ENCODE results near the gene NLRP7. TPM values are rescaled to one million over a fixed set of nuclear protein-coding genes. Genes with fewer than 3 reads are reported as not detected.

NLRP7 gene
- polyA plus RNA-seq, 2 of the 4 experiments (the other 2 are of a cell fraction) = not detected

GRCh38 chr19:54882758-54883157 is 64.6 kb downstream of the NLRP7 start:
- Histone ChIP-seq H3K9me3 (no peaks in the 10 kb centered on the region; the same call in 2 of the 3 replicates), H3K4me3 (no peak overlapping the region), H3K27ac (no peak overlapping the region), H3K4me1 (no peaks in the 10 kb centered on the region), H3K4me2 (peak overlapping the region; percentile 43; the same call in 1 of the 3 replicates)
- DNase-seq (ENCODE audit: low read depth in 1 of 2, low spot score in 1 of 2) (peak in 1 of 2 experiments; percentile 24), FAIRE-seq (no peak), ATAC-seq (peak in 1 of 2 experiments; percentile 57; a peak in 4 of 6 replicates)
- ChIA-PET CTCF (interaction anchor here (0.6 to 3.4 kb wide), 7 partner anchors 8 to 536 kb away, joined by 3 to 22 read pairs (median 5); partner anchors contain the start of genes FCAR and NCR1), POLR2A (no interaction called here)
- 23% methylated on average over 7 of the region's 7 CpGs for WGBS (ENCODE audit: missing lambda C conversion rate)
- TF ChIP-seq BHLHE40 (IDR thresholded peaks at IDR 0.05; ENCODE audit: low read depth, low read length) = no peak
- no peak for TF ChIP-seq HOXB5 (CRISPR knock-in tag; IDR thresholded peaks at IDR 0.05)
- peak; percentile 21; the same call in 2 of the 3 replicates for TF ChIP-seq SMC3 (IDR thresholded peaks at IDR 0.05)

GRCh38 chr19:54881884-54882283 is 65.4 kb downstream of the NLRP7 start:
- Histone ChIP-seq H3K4me2 (no peak overlapping the region), H3K4me3 (no peak overlapping the region), H3K27ac (no peak overlapping the region), H3K4me1 (no peaks in the 10 kb centered on the region), H3K9me3 (no peaks in the 10 kb centered on the region; the same call in 2 of the 3 replicates)
- no peak for TF ChIP-seq JUNB (IDR thresholded peaks at IDR 0.05)
- no peak for TF ChIP-seq JUN (IDR thresholded peaks at IDR 0.05)
- no peak for TF ChIP-seq MAFK (IDR thresholded peaks at IDR 0.05; ENCODE audit: partially characterized antibody)
- FAIRE-seq = no peak
- ChIA-PET POLR2A (no interaction called here), CTCF (interaction anchor here (0.6 to 3.4 kb wide), 25 partner anchors 9 to 537 kb away, joined by 3 to 25 read pairs (median 5); partner anchors contain the start of genes FCAR and NCR1)
- no peak for DNase-seq (ENCODE audit: low read depth in 1 of 2, low spot score in 1 of 2)
- no peak for ATAC-seq
- WGBS (ENCODE audit: missing lambda C conversion rate) = 23% methylated on average over 5 of the region's 6 CpGs

GRCh38 chr19:54877471-54877870 is 69.9 kb downstream of the NLRP7 start:
- ATAC-seq (no peak), FAIRE-seq (no peak), DNase-seq (ENCODE audit: low read depth in 1 of 2, low spot score in 1 of 2) (no peak)
- WGBS (ENCODE audit: missing lambda C conversion rate) = 10% methylated on average over 3 of the region's 3 CpGs
- H3K27ac ChIP-seq = no peak overlapping the region
- H3K4me3 ChIP-seq = no peak overlapping the region
- ChIA-PET CTCF (interaction anchor here (1.3 kb wide), 2 partner anchors 9 to 398 kb away, joined by 4 read pairs; no protein-coding TSS in a partner anchor), POLR2A (no interaction called here)
- H3K9me3 ChIP-seq = no peaks in the 10 kb centered on the region; the same call in 2 of the 3 replicates
- no peak overlapping the region for H3K4me2 ChIP-seq
- no peak for TF ChIP-seq NR3C1 (IDR thresholded peaks at IDR 0.05)
- TF ChIP-seq HOXB5 (CRISPR knock-in tag; IDR thresholded peaks at IDR 0.05) = no peak
- no peak for TF ChIP-seq FOSL2 (IDR thresholded peaks at IDR 0.05)
- TF ChIP-seq FOSL2 (CRISPR knock-in tag; IDR thresholded peaks at IDR 0.05) = no peak
- TF ChIP-seq BHLHE40 (IDR thresholded peaks at IDR 0.05; ENCODE audit: low read depth, low read length) = no peak
- TF ChIP-seq REST (IDR thresholded peaks at IDR 0.05) = no peak
- TF ChIP-seq E2F6 (IDR thresholded peaks at IDR 0.05; ENCODE audit: borderline replicate concordance, low read depth) = no peak
- no peak for TF ChIP-seq POLR2AphosphoS2 (conservative IDR thresholded peaks at IDR 0.05; ENCODE audit: low read length)
- no peak for TF ChIP-seq MAZ (IDR thresholded peaks at IDR 0.05; ENCODE audit: borderline replicate concordance, low read depth, low read length)
- no peak for TF ChIP-seq ZC3H11A (IDR thresholded peaks at IDR 0.05)
- TF ChIP-seq ZNF302 (CRISPR knock-in tag; IDR thresholded peaks at IDR 0.05) = no peak
- TF ChIP-seq HOXA7 (CRISPR knock-in tag; IDR thresholded peaks at IDR 0.05) = no peak
- TF ChIP-seq EHF (CRISPR knock-in tag; IDR thresholded peaks at IDR 0.05) = no peak
- TF ChIP-seq ZSCAN20 (CRISPR knock-in tag; IDR thresholded peaks at IDR 0.05) = no peak
- TF ChIP-seq POLR2A (IDR thresholded peaks at IDR 0.05; ENCODE audit: low read length) = no peak
- no peak for TF ChIP-seq RAD21 (conservative IDR thresholded peaks at IDR 0.05 in 1 of 2, IDR thresholded peaks at IDR 0.05 in 1 of 2)
- TF ChIP-seq RCOR1 (IDR thresholded peaks at IDR 0.05; ENCODE audit: low read depth, low read length) = no peak
- TF ChIP-seq FOXS1 (CRISPR knock-in tag; IDR thresholded peaks at IDR 0.05) = no peak
- H3K4me1 ChIP-seq = no peaks in the 10 kb centered on the region

All from A549 (cell line).